Measurements from ENCODE around the gene RPS21. TPM values are rescaled to one million over a fixed set of nuclear protein-coding genes. Genes with fewer than 3 reads are reported as not detected.
A peak's percentile ranks its signal among the peaks of the same experiment; 100 is the strongest.

RPS21 gene
- total RNA-seq, 6 experiments from 2014 or later, result 1,061 to 1,388 (median 1,229) TPM

DNA sequence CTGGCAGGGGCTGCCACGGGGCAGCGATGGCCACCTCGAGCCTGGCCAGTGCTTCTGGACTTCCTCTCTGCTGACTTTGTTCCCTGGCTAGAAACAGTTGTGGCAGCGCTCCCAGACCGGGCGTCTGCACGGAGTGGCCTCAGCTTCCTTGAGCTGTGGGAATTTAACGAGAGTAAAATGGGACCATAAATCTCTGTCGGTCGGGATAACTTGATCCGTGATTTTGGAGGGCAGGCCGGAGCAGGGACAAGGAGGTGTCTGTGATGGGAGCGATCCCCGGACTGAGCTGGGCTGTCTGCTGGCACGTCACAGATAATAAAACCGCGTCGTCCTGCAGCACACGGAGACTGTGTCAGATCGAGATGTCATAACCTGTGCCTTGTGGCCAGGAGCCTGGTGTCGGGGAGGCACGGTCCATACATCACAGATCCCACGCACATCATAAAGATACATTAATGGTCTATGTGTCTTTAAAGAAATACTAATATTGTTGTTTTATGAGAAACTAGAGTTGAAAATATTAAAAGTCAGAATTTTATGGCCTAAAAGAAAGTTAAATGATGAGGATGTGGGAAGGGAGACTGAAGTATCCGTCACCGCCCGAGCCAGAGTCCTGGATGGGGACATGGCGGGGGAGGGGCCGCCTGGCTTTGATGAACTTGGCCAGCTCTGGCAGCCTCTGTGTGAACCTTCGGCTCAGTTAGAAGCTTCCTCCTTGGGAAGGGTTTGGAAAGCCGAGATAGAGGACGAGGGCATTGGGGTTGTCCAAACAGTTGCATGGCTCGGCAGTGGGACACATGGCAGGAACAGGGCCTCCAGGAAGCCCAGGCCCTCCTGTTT, 47.0 kb downstream of the RPS21 start:
- H3K4me3 Mint-ChIP-seq, result no peak overlapping the region
- TF ChIP-seq, protein P1, sequence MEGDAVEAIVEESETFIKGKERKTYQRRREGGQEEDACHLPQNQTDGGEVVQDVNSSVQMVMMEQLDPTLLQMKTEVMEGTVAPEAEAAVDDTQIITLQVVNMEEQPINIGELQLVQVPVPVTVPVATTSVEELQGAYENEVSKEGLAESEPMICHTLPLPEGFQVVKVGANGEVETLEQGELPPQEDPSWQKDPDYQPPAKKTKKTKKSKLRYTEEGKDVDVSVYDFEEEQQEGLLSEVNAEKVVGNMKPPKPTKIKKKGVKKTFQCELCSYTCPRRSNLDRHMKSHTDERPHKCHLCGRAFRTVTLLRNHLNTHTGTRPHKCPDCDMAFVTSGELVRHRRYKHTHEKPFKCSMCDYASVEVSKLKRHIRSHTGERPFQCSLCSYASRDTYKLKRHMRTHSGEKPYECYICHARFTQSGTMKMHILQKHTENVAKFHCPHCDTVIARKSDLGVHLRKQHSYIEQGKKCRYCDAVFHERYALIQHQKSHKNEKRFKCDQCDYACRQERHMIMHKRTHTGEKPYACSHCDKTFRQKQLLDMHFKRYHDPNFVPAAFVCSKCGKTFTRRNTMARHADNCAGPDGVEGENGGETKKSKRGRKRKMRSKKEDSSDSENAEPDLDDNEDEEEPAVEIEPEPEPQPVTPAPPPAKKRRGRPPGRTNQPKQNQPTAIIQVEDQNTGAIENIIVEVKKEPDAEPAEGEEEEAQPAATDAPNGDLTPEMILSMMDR (IDR thresholded peaks at IDR 0.05), result no peak
- DNase-seq, result no peak

DNA sequence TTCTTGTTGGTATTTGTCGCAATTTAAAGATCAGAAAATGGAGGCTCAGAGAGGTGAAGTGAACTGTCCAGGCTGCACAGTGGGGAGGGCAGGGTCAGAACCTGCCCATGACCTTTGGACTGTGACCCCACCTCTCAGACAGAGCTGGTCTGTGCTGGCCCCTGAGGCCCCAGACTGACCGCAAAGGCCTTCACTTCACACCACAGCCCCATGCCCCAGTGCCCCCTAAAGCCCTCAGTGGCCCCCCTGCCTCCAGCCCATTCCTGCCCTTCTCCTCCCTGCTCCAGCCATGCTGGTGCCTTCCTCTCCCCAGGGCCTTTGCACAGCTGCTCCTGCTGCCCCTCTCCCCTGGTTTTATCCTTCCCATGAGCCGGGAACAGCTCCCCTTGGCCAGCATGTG, 49.8 kb downstream of the RPS21 start:
- H3K9me3 Mint-ChIP-seq, result no peaks in the 10 kb centered on the region
- peaks cover 71% of the 10 kb centered on the region for H3K27me3 Mint-ChIP-seq (ENCODE audit: insufficient read depth)
- TF ChIP-seq, protein P1 (IDR thresholded peaks at IDR 0.05), result no peak

More for the DNA sequence above, 47.0 kb downstream of the RPS21 start:
- H3K27ac Mint-ChIP-seq, result no peak overlapping the region
- H3K9me3 Mint-ChIP-seq, result no peaks in the 10 kb centered on the region
- peaks cover 70% of the 10 kb centered on the region for H3K27me3 Mint-ChIP-seq (ENCODE audit: insufficient read depth)
- no peaks in the 10 kb centered on the region for H3K36me3 Mint-ChIP-seq (ENCODE audit: low read depth)
- no peaks in the 10 kb centered on the region for H3K4me1 Mint-ChIP-seq (ENCODE audit: low read depth)

DNA sequence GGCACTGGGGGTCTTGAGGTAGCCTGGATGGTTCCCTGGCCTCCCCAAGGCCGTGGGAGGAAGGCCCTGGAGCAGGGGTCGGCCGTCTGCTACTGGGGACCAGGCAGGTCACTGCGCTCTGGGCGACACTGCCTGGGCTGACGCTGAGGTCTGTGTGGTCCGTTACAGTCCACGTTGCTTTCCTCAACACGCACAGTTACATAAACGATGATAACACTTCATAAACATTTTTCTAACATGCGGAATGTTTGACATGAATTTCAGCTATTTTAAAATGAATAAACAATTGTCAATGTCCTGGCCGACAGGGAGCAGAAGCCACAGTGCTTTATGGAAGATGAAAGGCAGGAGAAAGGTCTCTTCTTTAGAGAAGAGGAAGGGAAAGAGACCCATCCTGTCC, 50.6 kb downstream of the RPS21 start:
- Mint-ChIP-seq H3K27ac (no peak overlapping the region), H3K27me3 (ENCODE audit: insufficient read depth) (peaks cover 68% of the 10 kb centered on the region), H3K4me1 (ENCODE audit: low read depth) (no peaks in the 10 kb centered on the region), H3K36me3 (ENCODE audit: low read depth) (no peaks in the 10 kb centered on the region), H3K4me3 (no peak overlapping the region), H3K9me3 (no peaks in the 10 kb centered on the region)
- TF ChIP-seq, protein P1 (IDR thresholded peaks at IDR 0.05), result no peak
- DNase-seq, result peak; percentile 4

More for the DNA sequence above, 49.8 kb downstream of the RPS21 start:
- H3K27ac Mint-ChIP-seq, result no peak overlapping the region
- no peaks in the 10 kb centered on the region for H3K4me1 Mint-ChIP-seq (ENCODE audit: low read depth)
- no peak for DNase-seq
- H3K36me3 Mint-ChIP-seq (ENCODE audit: low read depth), result no peaks in the 10 kb centered on the region
- no peak overlapping the region for H3K4me3 Mint-ChIP-seq

DNA sequence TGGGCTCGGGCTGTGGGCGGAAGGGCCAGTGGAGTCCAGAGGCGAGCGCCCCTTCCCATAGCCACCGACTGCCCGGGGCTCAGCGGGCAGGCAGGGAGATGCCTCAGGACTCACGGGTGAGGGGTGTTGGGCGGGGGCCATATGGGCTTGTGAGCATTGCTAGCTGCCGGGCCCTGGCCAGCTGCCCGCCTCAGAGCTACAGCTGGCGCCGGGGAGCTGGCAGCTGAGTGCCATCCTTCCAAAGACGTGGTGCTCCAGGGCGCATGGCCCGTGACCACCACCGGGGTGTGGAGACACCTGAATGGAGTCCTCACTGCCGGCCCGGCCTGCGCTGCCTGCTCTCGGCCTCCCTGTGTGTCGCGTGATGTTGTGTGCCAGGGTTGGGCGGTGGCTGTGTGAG, 51.0 kb downstream of the RPS21 start:
- H3K27me3 Mint-ChIP-seq (ENCODE audit: insufficient read depth), result peaks cover 64% of the 10 kb centered on the region
- TF ChIP-seq, protein P1 (IDR thresholded peaks at IDR 0.05), result no peak
- H3K9me3 Mint-ChIP-seq, result no peaks in the 10 kb centered on the region
- H3K4me1 Mint-ChIP-seq (ENCODE audit: low read depth), result no peaks in the 10 kb centered on the region
- H3K27ac Mint-ChIP-seq, result no peak overlapping the region
- H3K4me3 Mint-ChIP-seq, result no peak overlapping the region
- H3K36me3 Mint-ChIP-seq (ENCODE audit: low read depth), result no peaks in the 10 kb centered on the region
- no peak for DNase-seq

Other genes with a start within 250 kb of the RPS21 start
- 100 to 1,000 TPM; 296 to 357 (median 334) TPM for gene PSMA7, start 243.7 kb upstream of the RPS21 start, total RNA-seq (2021; fragmentation: NEBNext Ultra II Directional; extraction: Animal tissue kit (Norgen Biotek cat#: 25700))
- 1 to 10 TPM; 5.5 to 7.9 (median 5.9) TPM for gene SS18L1, start 243.3 kb upstream of the RPS21 start, total RNA-seq (2021; fragmentation: NEBNext Ultra II Directional; extraction: Animal tissue kit (Norgen Biotek cat#: 25700))
- 10 to 100 TPM; 27.9 to 33.8 (median 30.2) TPM for gene MTG2, start 204.1 kb upstream of the RPS21 start, total RNA-seq (2021; fragmentation: NEBNext Ultra II Directional; extraction: Animal tissue kit (Norgen Biotek cat#: 25700))
- gene HRH3, start 166.8 kb upstream of the RPS21 start, total RNA-seq (2021; fragmentation: NEBNext Ultra II Directional; extraction: Animal tissue kit (Norgen Biotek cat#: 25700)), result not detected
- gene OSBPL2, start 148.6 kb upstream of the RPS21 start, total RNA-seq (2021; fragmentation: NEBNext Ultra II Directional; extraction: Animal tissue kit (Norgen Biotek cat#: 25700)), result 10 to 100 TPM; 32.2 to 37.6 (median 33.5) TPM
- gene ADRM1, start 84.1 kb upstream of the RPS21 start, total RNA-seq (2021; fragmentation: NEBNext Ultra II Directional; extraction: Animal tissue kit (Norgen Biotek cat#: 25700)), result 100 to 1,000 TPM; 126 to 133 (median 129) TPM
- gene LAMA5, start 19.8 kb upstream of the RPS21 start, total RNA-seq (2021; fragmentation: NEBNext Ultra II Directional; extraction: Animal tissue kit (Norgen Biotek cat#: 25700)), result 1 to 10 TPM; 1.2 to 2.4 (median 1.5) TPM
- gene CABLES2, start 20.2 kb downstream of the RPS21 start, total RNA-seq (2021; fragmentation: NEBNext Ultra II Directional; extraction: Animal tissue kit (Norgen Biotek cat#: 25700)), result 1 to 10 TPM; 4.9 to 7.0 (median 6.6) TPM
- not detected for gene RBBP8NL, start 40.4 kb downstream of the RPS21 start, total RNA-seq (2021; fragmentation: NEBNext Ultra II Directional; extraction: Animal tissue kit (Norgen Biotek cat#: 25700))
- gene GATA5, start 88.9 kb downstream of the RPS21 start, total RNA-seq (2021; fragmentation: NEBNext Ultra II Directional; extraction: Animal tissue kit (Norgen Biotek cat#: 25700)), result not detected